ENCODE measurements around the gene LUZP2. TPM values are rescaled to one million over a fixed set of nuclear protein-coding genes. Genes with fewer than 3 reads are reported as not detected.

Gene LUZP2
- total RNA-seq, 1 donor from 2014 or later, result 0.96 TPM

GRCh38 chr11:24471084-24471483, 25.8 kb upstream of the LUZP2 start:
- Mint-ChIP-seq H3K9me3 (ENCODE audit: unreplicated experiment) (no peaks in the 10 kb centered on the region), H3K27ac (ENCODE audit: unreplicated experiment) (no peak overlapping the region), H3K4me3 (ENCODE audit: unreplicated experiment) (no peak overlapping the region)

GRCh38 chr11:24478718-24479117, 18.1 kb upstream of the LUZP2 start:
- Mint-ChIP-seq H3K9me3 (ENCODE audit: unreplicated experiment) (no peaks in the 10 kb centered on the region), H3K27ac (ENCODE audit: unreplicated experiment) (no peak overlapping the region), H3K36me3 (ENCODE audit: unreplicated experiment) (no peaks in the 10 kb centered on the region), H3K4me3 (ENCODE audit: unreplicated experiment) (no peak overlapping the region), H3K4me1 (ENCODE audit: low read depth, unreplicated experiment) (peaks cover 2% of the 10 kb centered on the region), H3K27me3 (ENCODE audit: unreplicated experiment) (no peaks in the 10 kb centered on the region)
- DNase-seq, result no peak
- TF ChIP-seq, protein P1, sequence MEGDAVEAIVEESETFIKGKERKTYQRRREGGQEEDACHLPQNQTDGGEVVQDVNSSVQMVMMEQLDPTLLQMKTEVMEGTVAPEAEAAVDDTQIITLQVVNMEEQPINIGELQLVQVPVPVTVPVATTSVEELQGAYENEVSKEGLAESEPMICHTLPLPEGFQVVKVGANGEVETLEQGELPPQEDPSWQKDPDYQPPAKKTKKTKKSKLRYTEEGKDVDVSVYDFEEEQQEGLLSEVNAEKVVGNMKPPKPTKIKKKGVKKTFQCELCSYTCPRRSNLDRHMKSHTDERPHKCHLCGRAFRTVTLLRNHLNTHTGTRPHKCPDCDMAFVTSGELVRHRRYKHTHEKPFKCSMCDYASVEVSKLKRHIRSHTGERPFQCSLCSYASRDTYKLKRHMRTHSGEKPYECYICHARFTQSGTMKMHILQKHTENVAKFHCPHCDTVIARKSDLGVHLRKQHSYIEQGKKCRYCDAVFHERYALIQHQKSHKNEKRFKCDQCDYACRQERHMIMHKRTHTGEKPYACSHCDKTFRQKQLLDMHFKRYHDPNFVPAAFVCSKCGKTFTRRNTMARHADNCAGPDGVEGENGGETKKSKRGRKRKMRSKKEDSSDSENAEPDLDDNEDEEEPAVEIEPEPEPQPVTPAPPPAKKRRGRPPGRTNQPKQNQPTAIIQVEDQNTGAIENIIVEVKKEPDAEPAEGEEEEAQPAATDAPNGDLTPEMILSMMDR (IDR thresholded peaks at IDR 0.05; ENCODE audit: partially characterized antibody, unreplicated experiment), result no peak

More at GRCh38 chr11:24471084-24471483, 25.8 kb upstream of the LUZP2 start:
- no peak for DNase-seq
- H3K36me3 Mint-ChIP-seq (ENCODE audit: unreplicated experiment), result no peaks in the 10 kb centered on the region
- H3K4me1 Mint-ChIP-seq (ENCODE audit: low read depth, unreplicated experiment), result no peaks in the 10 kb centered on the region
- no peaks in the 10 kb centered on the region for H3K27me3 Mint-ChIP-seq (ENCODE audit: unreplicated experiment)
- TF ChIP-seq, protein P1 (IDR thresholded peaks at IDR 0.05; ENCODE audit: partially characterized antibody, unreplicated experiment), result no peak

DNA sequence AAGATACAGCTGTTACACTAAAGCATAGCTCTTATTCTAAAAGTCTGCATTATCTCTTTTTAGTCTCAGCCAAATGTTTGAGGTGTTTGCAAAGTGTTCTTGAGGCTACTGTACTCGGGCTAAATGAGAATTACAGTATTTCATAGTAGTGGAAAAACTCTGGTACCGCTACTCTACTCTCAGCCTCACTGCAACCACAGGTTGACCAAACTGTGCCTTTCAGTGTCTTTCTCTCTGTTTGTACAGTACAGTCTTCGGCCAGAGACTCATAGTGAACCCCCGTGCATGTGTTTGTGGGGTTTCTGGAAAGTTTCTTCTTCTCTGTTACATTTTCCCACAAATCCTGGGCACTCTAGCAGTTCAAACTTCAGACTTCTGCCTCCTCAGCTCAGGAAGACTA, 7.4 kb upstream of the LUZP2 start:
- Mint-ChIP-seq H3K4me3 (ENCODE audit: unreplicated experiment) (no peak overlapping the region), H3K27ac (ENCODE audit: unreplicated experiment) (no peak overlapping the region), H3K4me1 (ENCODE audit: low read depth, unreplicated experiment) (no peaks in the 10 kb centered on the region), H3K9me3 (ENCODE audit: unreplicated experiment) (no peaks in the 10 kb centered on the region), H3K27me3 (ENCODE audit: unreplicated experiment) (no peaks in the 10 kb centered on the region), H3K36me3 (ENCODE audit: unreplicated experiment) (no peaks in the 10 kb centered on the region)
- TF ChIP-seq, protein P1 (IDR thresholded peaks at IDR 0.05; ENCODE audit: partially characterized antibody, unreplicated experiment), result no peak
- no peak for DNase-seq

GRCh38 chr11:24496386-24496735, 492 bp upstream of the LUZP2 start:
- DNase-seq, result no peak
- Mint-ChIP-seq H3K36me3 (ENCODE audit: unreplicated experiment) (no peaks in the 10 kb centered on the region), H3K27ac (ENCODE audit: unreplicated experiment) (peak overlapping the region; percentile 8), H3K4me3 (ENCODE audit: unreplicated experiment) (peak overlapping the region; percentile 96), H3K27me3 (ENCODE audit: unreplicated experiment) (peaks cover 6% of the 10 kb centered on the region), H3K9me3 (ENCODE audit: unreplicated experiment) (peaks cover 3% of the 10 kb centered on the region), H3K4me1 (ENCODE audit: low read depth, unreplicated experiment) (peaks cover 2% of the 10 kb centered on the region)
- TF ChIP-seq, protein P1 (IDR thresholded peaks at IDR 0.05; ENCODE audit: partially characterized antibody, unreplicated experiment), result no peak

DNA sequence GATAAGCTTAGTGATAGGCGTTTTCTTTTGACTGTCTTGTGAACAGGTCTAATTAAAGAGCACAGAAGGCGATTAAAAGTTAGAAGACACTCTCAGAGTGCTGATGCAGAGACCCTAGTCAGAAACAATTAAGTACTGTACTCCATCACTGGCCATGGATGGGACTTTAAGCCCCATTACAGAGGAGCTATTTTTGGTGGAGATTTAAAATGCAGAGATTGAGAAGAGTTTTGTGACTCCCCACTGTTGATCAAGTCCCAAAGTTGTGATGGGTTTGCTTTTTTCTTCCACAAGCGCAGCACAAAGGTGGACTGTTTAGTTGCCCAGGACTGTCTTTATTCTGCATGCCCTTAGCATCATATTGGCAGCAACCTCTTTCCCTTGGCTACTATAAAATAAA, 978 bp downstream of the LUZP2 start:
- Mint-ChIP-seq H3K4me1 (ENCODE audit: low read depth, unreplicated experiment) (peaks cover 2% of the 10 kb centered on the region), H3K4me3 (ENCODE audit: unreplicated experiment) (peak overlapping the region; percentile 96), H3K27ac (ENCODE audit: unreplicated experiment) (no peak overlapping the region), H3K27me3 (ENCODE audit: unreplicated experiment) (peaks cover 6% of the 10 kb centered on the region), H3K9me3 (ENCODE audit: unreplicated experiment) (peaks cover 3% of the 10 kb centered on the region), H3K36me3 (ENCODE audit: unreplicated experiment) (no peaks in the 10 kb centered on the region)
- DNase-seq, result no peak
- TF ChIP-seq, protein P1 (IDR thresholded peaks at IDR 0.05; ENCODE audit: partially characterized antibody, unreplicated experiment), result no peak
